OCI-LY7 (cell line): Measurements from ENCODE around the gene PRKRA. TPM values are rescaled to one million over a fixed set of nuclear protein-coding genes. Genes with fewer than 3 reads are reported as not detected.

Source experiments
- BruUV-seq: library from RNA; stranded (reverse); fragments of 400-500 nt; replicated peaks from 2 replicates; lab custom pipeline; 2021; lab: Mats Ljungman, UMichigan
- CTCF ChIA-PET: fragments of 300-600 bp; sonication (Branson Sonifier 250); formaldehyde crosslinking; loops from one replicate; lab custom pipeline; 2022; ENCODE audit warnings: antibody characterized with exemption; ENCODE audit not compliant: unreplicated experiment; lab: Charles Lee
- POLR2A ChIA-PET: fragments of 300-600 bp; sonication (Branson Sonifier 250); formaldehyde crosslinking; loops from one replicate; lab custom pipeline; 2022; ENCODE audit warnings: antibody characterized with exemption; lab: Charles Lee
- DNase-seq: peaks from one replicate; pipeline ENCODE4 v3.0.0-alpha.2; 2015; ENCODE audit warnings: low spot score
- H2AFZ ChIP-seq: fragments of 200-600 bp; sonication (generic), shearing (Covaris generic); 2 replicates; pipeline ENCODE4 v1.6.1; 2014; ENCODE audit warnings: mild to moderate bottlenecking, antibody characterized with exemption, low read length, moderate library complexity
- H3K27ac ChIP-seq: fragments of 200-600 bp; sonication (generic); 2 replicates; pipeline ENCODE4 v1.5.1; 2014; ENCODE audit warnings: mixed run types, low read depth, mild to moderate bottlenecking, moderate library complexity, low read length, inconsistent platforms; ENCODE audit not compliant: poor library complexity, severe bottlenecking
- H3K36me3 ChIP-seq: fragments of 200-600 bp; sonication (generic); 2 replicates; pipeline ENCODE4 v1.6.1; 2014; ENCODE audit warnings: mild to moderate bottlenecking, antibody characterized with exemption, low read length, moderate library complexity, mixed read lengths; ENCODE audit not compliant: insufficient read depth
- H3K4me1 ChIP-seq: fragments of 200-600 bp; sonication (generic); 2 replicates; pipeline ENCODE4 v1.5.1; 2014; ENCODE audit warnings: mild to moderate bottlenecking, low read length; ENCODE audit not compliant: insufficient read depth, poor library complexity, severe bottlenecking
- H3K4me2 ChIP-seq: fragments of 200-600 bp; sonication (generic); 2 replicates; pipeline ENCODE4 v1.6.1; 2014; ENCODE audit warnings: mild to moderate bottlenecking, low read length
- H3K4me3 ChIP-seq: fragments of 200-600 bp; sonication (generic); 2 replicates; pipeline ENCODE4 v1.5.1; 2014; ENCODE audit warnings: mild to moderate bottlenecking, low read depth, low read length; ENCODE audit not compliant: poor library complexity, severe bottlenecking
- H3K79me2 ChIP-seq: fragments of 200-600 bp; sonication (generic); 2 replicates; pipeline ENCODE4 v1.6.1; 2016; ENCODE audit warnings: low read depth, mild to moderate bottlenecking, low read length, moderate library complexity, mixed read lengths; ENCODE audit not compliant: insufficient read depth
- H3K9me2 ChIP-seq: fragments of 200-600 bp; sonication (generic); 2 replicates; pipeline ENCODE4 v1.6.1; 2016; ENCODE audit warnings: mild to moderate bottlenecking, low read length, mixed read lengths; ENCODE audit not compliant: insufficient read depth
- H3K9me3 ChIP-seq: fragments of 200-600 bp; sonication (generic); 2 replicates; pipeline ENCODE4 v1.6.1; 2014; ENCODE audit warnings: mild to moderate bottlenecking, mixed run types, low read length, mixed read lengths
- H4K20me1 ChIP-seq: fragments of 200-600 bp; sonication (generic); 2 replicates; pipeline ENCODE4 v1.6.1; 2014; ENCODE audit warnings: mild to moderate bottlenecking, antibody characterized with exemption, low read length, moderate library complexity, mixed read lengths; ENCODE audit not compliant: insufficient read depth
- EZH2phosphoT487 ChIP-seq: fragments of 200-600 bp; sonication (generic); IDR thresholded peaks from 2 replicates; pipeline ENCODE4 v1.6.1; 2018; ENCODE audit warnings: low read depth, borderline replicate concordance, mild to moderate bottlenecking, mixed run types, antibody characterized with exemption, low read length, moderate library complexity, mixed read lengths
- intact Hi-C: fragments of 100-400 bp; cut with micrococcal nuclease; formaldehyde crosslinking; loops from one replicate; pipeline ENCODE4 v1.10.0; 2022; ENCODE audit not compliant: unreplicated experiment
- total RNA-seq, 2 experiments: library from RNA; depleted of rRNA in 1 of 2; stranded (reverse); fragments of >200 nt in 1 of 2; shearing (Covaris generic) in 1 of 2; gene quantifications; 2 replicates each; pipeline ENCODE4 v1.2.3, GENCODE V29; 2014 to 2022
- TF ChIP-seq, protein P1 (sequence below): fragments of 200-600 bp; sonication (generic); conservative IDR thresholded peaks from 2 replicates; pipeline ENCODE4 v1.5.1; 2014; ENCODE audit warnings: mild to moderate bottlenecking, antibody characterized with exemption, low read length, moderate library complexity, mixed read lengths

PRKRA gene
- total RNA-seq, 2 experiments from 2014 or later: 76.4 to 79.5 TPM

DNA sequence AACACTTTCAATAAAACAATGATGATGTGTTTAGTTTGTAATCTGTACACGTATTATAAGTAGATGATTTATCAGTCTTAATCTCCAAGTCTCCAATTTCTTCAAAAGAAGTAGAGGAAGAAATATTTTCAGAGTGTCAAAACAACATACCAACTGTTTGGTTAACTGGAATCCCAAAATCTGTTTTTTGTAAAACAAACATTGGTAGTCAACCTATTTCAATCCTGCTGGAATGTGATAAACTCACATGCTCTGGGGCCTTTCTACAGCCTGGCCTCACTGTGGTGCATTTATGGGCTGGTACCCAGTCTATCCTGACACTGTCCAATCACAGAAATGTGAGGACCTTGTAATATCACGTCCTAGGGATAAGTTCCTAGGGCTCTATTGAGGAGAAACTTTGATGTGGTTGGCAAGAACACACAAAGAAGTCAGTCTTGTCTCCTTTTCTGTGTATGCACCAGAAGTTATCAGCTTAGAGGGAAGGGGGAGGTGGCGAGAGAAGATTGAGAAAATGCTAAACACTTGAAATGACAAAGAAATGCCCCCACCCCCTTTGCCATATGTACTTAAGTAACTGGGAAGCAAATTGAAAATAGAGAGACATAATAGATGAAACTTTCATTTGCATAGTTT lies 47.2 kb downstream of the PRKRA start:
- ChIA-PET CTCF (interaction anchor here (1.6 kb wide), 1 partner anchor 11 kb away, joined by 5 read pairs; no protein-coding TSS in a partner anchor), POLR2A (no interaction called here)
- Histone ChIP-seq H3K4me2 (no peak overlapping the region), H2AFZ (no peak overlapping the region; the same call in 1 of the 2 replicates), H3K27ac (no peak overlapping the region), H3K79me2 (no peaks in the 10 kb centered on the region), H3K4me3 (no peak overlapping the region), H4K20me1 (no peaks in the 10 kb centered on the region), H3K4me1 (no peaks in the 10 kb centered on the region), H3K9me2 (no peaks in the 10 kb centered on the region), H3K9me3 (no peaks in the 10 kb centered on the region), H3K36me3 (no peaks in the 10 kb centered on the region)
- DNase-seq: no peak
- TF ChIP-seq, protein P1, sequence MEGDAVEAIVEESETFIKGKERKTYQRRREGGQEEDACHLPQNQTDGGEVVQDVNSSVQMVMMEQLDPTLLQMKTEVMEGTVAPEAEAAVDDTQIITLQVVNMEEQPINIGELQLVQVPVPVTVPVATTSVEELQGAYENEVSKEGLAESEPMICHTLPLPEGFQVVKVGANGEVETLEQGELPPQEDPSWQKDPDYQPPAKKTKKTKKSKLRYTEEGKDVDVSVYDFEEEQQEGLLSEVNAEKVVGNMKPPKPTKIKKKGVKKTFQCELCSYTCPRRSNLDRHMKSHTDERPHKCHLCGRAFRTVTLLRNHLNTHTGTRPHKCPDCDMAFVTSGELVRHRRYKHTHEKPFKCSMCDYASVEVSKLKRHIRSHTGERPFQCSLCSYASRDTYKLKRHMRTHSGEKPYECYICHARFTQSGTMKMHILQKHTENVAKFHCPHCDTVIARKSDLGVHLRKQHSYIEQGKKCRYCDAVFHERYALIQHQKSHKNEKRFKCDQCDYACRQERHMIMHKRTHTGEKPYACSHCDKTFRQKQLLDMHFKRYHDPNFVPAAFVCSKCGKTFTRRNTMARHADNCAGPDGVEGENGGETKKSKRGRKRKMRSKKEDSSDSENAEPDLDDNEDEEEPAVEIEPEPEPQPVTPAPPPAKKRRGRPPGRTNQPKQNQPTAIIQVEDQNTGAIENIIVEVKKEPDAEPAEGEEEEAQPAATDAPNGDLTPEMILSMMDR: no peak
- TF ChIP-seq EZH2phosphoT487: no peak
- BruUV-seq: no TSS peak
- intact Hi-C loops: no loop called here

DNA sequence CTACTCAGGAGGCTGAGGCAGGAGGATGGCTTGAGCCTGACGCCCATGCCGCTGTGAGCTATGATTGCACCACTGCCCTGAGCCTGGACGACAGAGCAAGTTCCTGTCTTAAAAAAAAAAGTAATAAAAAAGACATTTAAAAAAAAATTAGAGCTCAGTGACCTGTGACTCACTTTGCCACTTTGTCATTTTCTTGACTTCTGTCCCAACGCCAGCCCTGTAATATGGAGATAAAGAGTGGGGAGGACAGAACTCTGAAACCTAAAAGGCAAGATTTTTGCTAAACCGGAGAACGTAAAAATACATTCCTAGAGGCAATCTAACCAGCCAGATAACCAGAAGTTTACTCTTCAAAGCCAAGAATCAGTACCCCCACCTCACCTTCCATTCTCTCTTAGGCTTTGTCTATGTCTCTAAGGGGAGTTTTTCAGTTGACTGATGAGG lies 49.0 kb downstream of the PRKRA start:
- ChIA-PET POLR2A (no interaction called here), CTCF (no interaction called here)
- no peaks in the 10 kb centered on the region for H3K79me2 ChIP-seq
- intact Hi-C loops: no loop called here
- no peak overlapping the region for H3K27ac ChIP-seq
- H3K36me3 ChIP-seq: no peaks in the 10 kb centered on the region
- no peak overlapping the region for H2AFZ ChIP-seq
- H3K9me3 ChIP-seq: no peaks in the 10 kb centered on the region
- H3K4me3 ChIP-seq: no peak overlapping the region
- BruUV-seq: no TSS peak
- no peaks in the 10 kb centered on the region for H3K9me2 ChIP-seq
- no peaks in the 10 kb centered on the region for H3K4me1 ChIP-seq
- DNase-seq: no peak
- H3K4me2 ChIP-seq: no peak overlapping the region
- H4K20me1 ChIP-seq: no peaks in the 10 kb centered on the region
- TF ChIP-seq, protein P1: no peak
- no peak for TF ChIP-seq EZH2phosphoT487

DNA sequence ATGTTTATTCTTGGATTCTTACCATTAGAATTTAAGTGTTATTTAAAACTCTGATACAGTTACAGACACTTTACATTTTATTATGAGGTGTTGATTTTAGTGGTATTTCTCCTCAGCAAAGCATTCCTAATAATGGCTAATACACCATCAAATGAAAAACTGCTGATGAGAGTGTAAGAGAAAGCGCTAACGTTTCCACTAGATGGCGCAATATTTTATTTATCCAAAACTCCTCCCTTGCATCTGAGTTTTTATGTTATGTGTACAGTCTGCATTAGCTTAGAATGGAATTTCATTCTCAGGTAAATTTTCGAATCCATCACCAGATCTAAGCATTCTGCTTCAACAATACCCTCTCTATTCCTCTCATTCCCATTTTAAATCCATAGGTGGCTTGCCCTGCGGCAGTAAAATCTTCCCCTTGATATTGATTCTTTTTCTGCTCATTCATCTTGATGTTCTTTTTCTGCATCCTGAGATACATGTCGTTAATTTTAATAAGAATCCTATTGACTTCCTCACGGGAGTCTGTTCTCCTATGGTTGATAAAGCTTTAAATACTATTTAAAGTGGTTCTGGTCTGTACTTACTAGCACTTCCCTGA lies 53.9 kb downstream of the PRKRA start:
- H3K9me3 ChIP-seq: no peaks in the 10 kb centered on the region
- H3K4me2 ChIP-seq: no peak overlapping the region
- H3K4me1 ChIP-seq: no peaks in the 10 kb centered on the region
- no peaks in the 10 kb centered on the region for H3K79me2 ChIP-seq
- H4K20me1 ChIP-seq: no peaks in the 10 kb centered on the region
- TF ChIP-seq, protein P1: peak; percentile 90
- TF ChIP-seq EZH2phosphoT487: no peak
- H3K36me3 ChIP-seq: no peaks in the 10 kb centered on the region
- no TSS peak for BruUV-seq
- peak; percentile 63 for DNase-seq
- H3K9me2 ChIP-seq: no peaks in the 10 kb centered on the region
- H2AFZ ChIP-seq: peak overlapping the region; percentile 46; the same call in 1 of the 2 replicates
- intact Hi-C loops: no loop called here
- POLR2A ChIA-PET: interaction anchor here (0.7 kb wide), 1 partner anchor 46 kb away, joined by 3 read pairs; no protein-coding TSS in a partner anchor
- no peak overlapping the region for H3K27ac ChIP-seq
- CTCF ChIA-PET: no interaction called here
- H3K4me3 ChIP-seq: no peak overlapping the region
